VCaP (cell line): ENCODE data around the gene RNU6-8.

Experiments used
- H3K27ac ChIP-seq: fragments of 450-650 bp; 2 replicates; pipeline ENCODE4 v1.5.1; 2017
- CTCF ChIP-seq: fragments of 450-650 bp; conservative IDR thresholded peaks from 2 replicates; pipeline ENCODE4 v1.5.1; 2017; ENCODE audit warnings: mild to moderate bottlenecking, moderate library complexity

Gene RNU6-8

GRCh38 chr14:32197919-32198318, 5.2 kb downstream of the RNU6-8 start:
- H3K27ac ChIP-seq, result peak overlapping the region; percentile 51
- no peak for TF ChIP-seq CTCF

GRCh38 chr14:32195636-32196035, 7.4 kb downstream of the RNU6-8 start:
- no peak for TF ChIP-seq CTCF

GRCh38 chr14:32193532-32193931, 9.5 kb downstream of the RNU6-8 start:
- H3K27ac ChIP-seq, result no peak overlapping the region
- no peak for TF ChIP-seq CTCF

More at GRCh38 chr14:32195636-32196035, 7.4 kb downstream of the RNU6-8 start:
- no peak overlapping the region for H3K27ac ChIP-seq

GRCh38 chr14:32192712-32193373, 10.2 kb downstream of the RNU6-8 start:
- TF ChIP-seq CTCF, result no peak
- no peak overlapping the region for H3K27ac ChIP-seq

GRCh38 chr14:32190673-32191072, 12.4 kb downstream of the RNU6-8 start:
- TF ChIP-seq CTCF, result no peak
- no peak overlapping the region for H3K27ac ChIP-seq

GRCh38 chr14:32189811-32190210, 13.3 kb downstream of the RNU6-8 start:
- TF ChIP-seq CTCF, result no peak
- no peak overlapping the region for H3K27ac ChIP-seq

GRCh38 chr14:32186248-32186647, 16.8 kb downstream of the RNU6-8 start:
- no peak for TF ChIP-seq CTCF
- H3K27ac ChIP-seq, result no peak overlapping the region
